Activated T-cell treated with anti-CD3 and anti-CD28 coated beads for 24 hours (primary cell): ENCODE results near the gene BMP2K.
A peak's percentile ranks its signal among the peaks of the same experiment; 100 is the strongest.

Source experiments
- DNase-seq: peaks from one replicate; pipeline ENCODE4 v3.0.0-alpha.2; 2020; ENCODE audit warnings: low read depth

BMP2K gene

DNA sequence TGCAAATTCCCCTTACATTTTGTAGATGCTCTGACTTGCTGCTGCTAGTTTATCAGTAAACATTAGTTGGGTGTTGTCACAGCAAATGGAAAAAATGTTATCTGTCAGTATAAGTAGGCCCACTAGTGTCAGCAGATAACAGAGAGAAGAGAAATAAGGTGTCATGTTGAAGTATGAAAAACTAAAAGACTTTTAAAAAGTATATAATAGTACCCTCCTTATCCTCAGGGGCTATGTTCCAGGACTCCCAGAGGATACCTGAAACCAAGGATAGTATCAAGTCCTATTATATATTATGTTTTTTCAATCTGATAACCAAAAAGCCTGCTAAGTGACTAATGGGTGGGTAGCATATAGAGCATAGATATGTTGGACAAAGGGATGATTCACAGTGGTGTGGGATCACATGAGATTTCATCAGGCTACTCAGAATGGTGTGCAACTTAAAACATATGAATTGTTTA is 11.6 kb upstream of the BMP2K start:
- DNase-seq, result no peak

DNA sequence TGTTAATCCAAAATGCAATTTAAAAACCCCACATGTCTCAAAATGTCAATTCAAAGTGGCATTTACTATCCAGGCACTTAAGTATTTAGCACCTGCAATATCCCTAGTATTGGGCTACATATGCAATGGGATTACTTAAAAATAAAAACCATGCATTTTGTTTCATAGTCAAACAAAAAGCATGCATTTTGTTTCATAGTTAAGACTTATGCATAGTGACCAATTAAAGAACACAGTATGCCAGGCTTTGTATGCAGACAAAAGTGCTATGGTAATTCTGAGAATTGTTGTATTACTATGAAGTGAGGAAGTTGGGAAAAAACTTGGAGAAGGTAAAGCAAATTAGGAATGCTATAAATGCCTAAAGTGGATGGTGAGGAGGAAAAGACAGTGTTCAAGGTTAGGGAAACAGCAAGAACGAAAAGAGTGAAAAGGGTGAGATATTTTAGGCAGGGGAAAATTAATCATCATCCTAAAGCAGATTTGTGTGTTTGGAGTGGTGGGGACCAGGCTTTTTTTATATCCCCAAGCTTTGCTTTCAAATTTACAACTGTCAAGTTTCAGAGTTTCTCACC is 10.6 kb upstream of the BMP2K start:
- no peak for DNase-seq

DNA sequence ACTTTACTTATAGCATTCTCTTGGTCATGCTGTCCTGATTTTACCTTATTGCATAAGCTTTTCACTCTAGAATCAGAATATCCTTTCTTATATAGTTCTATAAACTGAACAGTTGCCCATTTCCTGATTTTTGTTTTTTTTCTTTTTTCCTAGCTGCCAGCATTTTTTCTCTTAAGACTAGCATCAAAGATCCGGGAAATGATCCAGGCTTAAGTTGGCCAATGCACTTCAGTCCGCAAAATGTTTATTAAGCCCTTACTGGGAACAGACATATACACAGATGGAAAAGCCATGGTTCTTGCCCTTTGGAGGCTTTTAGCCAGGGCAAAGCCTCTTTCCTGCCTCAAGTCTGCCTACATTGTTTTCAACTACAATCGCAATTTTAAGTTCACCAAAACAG is 10.1 kb upstream of the BMP2K start:
- DNase-seq, result no peak

DNA sequence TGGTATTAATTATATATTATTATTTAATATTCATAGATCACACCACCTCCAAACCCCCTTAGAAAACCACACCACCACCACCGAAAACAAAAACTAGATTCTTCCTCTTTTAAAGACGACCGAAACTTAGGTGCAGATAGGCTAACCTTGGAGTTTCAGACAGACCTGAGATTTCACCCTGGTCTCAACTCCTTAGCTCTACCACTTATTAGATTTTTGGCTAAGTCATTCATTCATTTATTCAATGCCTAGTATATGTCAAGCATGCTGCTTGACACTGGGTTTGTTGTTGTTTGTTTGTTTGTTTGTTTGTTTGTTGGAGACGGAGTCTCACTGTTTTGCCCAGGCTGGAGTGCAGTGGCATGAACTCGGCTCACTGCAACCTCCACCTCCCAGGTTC is 9.5 kb upstream of the BMP2K start:
- no peak for DNase-seq

DNA sequence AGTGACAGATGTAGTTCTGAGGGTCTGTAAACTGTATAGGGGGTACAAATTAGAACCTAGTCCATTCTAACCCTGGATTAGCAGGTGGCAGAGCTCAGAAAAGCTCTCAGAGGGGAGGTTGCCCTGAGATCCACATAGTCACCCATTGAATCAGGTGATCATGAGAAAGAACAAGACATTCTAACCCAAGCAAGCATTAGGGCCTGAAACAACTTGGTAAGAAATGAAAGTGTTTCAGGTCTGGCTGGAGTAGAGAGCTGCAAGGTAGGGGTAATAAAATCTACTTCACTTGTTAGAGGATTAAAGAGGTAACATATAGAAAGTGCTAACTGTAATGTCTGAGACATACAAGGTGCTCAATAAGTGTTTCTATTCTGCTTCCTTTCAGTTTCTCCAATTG is 8.8 kb upstream of the BMP2K start:
- DNase-seq, result no peak

DNA sequence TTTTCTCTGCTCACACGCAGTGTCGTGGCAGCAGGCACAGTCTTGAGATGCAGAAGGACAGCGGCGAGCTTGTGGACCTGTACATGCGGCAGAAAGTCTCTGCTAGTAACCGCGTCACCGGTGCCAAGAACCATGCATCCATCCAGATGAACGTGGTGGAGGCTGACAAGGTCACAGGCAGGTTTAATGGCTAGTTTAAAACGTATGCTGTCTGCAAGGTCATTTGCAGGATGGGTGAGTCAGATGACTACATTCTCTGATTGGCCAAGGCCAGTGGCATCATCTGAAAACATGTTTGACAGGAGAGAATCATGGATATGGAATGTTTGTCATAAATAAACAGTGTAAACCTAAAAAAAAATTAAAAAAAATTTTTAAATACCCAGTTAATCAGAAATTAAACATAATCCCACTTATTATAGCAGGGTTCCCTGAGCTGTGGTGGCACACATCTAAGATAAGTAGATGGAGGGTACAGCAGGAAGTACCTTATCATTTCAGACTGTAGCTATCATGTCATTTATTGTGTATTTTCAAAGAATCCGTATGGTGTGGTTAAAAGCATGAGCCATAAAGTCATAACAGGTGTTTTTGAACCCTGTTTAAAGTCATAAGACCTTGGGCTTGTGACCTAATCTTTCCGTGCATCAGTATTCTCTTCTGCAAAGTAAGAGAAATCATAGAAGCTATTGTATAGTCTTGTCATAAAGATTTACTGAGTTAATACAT is 7.5 kb upstream of the BMP2K start:
- no peak for DNase-seq

DNA sequence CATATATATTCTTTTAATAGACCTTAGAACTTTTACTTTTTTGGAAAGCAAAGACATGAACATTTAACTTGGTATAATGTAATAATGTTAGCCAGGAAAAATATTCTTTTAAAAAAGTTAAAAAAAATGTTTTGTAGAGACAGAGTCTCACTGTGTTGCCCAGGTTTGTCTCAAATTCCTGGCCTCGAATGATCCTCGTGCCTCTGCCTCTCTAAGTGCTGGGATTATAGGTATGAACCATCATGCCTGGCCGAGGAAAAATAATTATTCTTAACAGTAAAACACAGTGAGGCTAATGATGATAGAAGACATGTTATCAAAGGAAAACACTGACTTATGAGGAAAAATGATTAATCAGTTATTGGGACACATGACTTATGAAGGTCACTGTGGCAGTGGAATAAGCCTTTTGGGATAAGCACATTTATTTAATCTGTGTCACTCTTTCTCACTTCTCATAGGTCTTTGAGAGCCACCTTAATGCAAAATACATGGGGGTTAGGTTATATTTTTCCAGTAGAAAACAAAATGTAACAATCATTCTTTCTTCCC is 6.0 kb upstream of the BMP2K start:
- no peak for DNase-seq

DNA sequence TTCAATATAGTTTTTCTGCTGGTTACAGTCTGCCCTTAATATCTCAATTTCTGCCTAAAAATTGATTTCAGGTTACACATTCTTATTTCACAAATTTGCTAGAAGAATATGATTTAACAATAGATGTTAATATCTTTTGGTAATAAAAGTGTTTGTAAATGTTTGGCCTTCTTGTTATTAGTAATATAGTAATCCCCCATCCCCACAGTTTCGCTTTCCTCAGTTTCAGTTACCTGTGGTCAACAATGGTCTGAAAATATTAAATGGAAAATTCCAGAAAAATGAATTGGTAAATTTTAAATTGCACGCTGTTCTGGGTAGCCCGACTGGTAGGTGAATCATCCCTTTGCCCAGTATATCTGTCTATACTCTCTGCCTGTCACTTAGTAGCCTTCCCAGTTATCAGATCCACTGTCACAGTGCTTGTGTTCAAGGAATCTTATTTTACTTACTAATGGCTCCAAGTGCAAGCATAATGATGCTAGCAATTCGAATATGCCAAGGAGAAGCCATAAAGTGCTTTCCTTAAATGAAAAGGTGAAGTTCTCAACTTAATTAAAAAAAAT is 3.5 kb upstream of the BMP2K start:
- no peak for DNase-seq

DNA sequence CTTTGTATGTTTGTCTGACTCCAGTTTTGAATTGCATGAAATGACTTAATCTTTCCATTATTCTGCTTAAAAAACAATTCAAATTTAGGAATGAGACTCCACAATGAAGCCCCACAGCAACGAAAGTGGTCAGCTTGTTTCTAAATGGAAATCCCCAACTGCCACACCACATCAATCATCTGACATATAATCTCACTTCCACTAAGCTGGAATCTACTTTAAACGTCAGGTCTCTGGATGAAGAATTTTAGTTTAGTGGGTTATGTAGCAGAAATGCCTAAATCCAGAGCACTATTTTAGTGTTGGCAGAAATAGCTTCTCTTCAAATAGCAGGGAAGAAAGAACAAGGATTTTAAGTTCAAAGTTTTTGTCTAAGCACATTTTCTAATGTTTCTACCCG is 1.7 kb upstream of the BMP2K start:
- DNase-seq, result no peak

DNA sequence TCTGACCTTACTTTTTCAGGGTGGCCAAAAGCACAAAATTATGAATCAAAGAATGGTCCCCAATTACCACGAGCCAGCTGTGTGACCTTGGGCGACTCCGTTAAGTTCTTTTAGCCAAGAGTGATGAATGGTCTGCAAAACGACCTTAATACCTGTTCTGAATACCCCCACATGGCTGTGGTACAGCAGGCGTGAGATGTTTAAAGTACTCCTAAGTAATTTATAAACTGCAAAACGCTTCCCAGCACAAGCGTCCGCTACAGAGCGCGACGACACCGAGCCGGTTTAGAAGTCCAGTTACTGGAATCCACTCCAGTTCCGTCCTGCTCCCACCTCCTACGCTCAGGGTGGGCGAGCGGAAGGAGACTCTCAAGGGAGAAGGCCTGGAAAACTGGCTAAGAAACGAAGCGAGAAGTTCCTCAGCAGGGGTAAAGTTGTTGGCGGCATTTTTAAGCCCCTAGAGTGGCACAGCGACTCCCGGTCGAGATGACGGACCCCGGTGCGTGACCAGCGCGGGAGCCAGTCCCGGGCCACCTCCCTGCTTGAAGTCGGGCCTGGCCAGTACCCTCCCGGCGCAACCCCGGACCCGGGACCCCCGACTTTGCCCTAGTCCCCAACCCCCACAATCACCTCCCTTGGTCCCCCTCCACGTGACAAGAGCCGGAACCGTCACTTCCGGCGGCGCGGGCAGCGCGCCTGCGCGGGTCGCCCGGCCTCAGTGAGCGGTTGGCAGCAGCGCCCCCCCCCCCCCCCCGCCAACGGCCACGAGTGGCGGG is 659 bp upstream of the BMP2K start:
- peak; percentile 82 for DNase-seq

DNA sequence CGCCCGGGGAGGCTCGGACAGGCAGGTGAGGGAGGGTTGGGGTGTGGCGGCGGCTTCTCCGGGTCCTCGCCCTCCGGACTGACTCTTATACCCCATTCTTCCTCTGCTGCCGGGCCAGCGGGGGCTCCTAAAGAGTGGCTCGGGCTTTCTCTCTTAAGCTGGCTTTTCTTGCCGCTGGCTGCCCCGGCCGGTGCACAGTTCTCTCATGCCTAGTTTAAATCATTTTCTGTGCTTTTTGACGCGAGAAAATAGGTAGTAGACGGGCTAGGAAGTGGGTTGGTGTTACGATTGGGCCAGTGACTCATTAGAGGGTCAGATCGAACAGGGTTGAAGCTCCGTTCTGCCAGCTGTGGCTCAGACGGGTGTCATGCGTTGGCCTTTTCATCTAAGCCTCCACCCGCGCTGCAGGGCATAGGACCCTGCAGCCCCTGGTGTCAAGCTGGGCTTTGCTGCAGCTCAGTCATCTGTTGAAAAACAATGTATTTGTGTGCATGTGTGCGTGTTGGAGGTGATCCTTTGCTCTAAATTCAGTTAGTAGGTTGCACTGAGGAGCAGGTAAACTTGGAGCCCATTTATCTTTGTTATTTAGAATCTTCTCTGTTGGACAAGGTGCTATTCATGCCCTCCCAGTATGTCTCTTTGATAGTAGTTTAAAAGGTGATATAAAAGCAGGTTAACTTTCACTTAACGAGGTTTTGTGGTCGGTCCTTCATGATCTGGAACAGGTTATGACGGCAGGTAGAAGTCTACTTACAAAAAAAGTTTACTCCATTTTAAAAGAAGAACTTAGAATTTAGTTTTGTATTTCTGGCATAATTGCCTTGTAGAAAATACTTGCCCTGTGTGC is 802 bp downstream of the BMP2K start:
- DNase-seq, result peak; percentile 36

DNA sequence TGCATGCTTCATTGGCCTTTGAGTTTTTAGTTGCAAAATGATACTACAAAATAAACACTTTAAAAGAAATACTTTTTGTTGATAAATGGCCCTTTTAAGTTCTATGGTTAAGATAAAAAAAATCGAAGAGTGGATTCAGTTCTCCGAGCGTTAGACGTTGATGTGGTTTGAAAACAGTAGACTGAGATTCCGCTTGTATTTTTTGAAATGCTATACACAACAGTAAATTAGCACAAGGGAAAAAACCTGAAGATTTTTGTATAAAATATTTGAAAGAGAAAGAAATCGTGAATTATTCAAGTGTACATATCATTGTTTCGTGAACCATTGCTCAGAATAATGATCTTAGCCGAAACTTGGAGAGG is 1.4 kb downstream of the BMP2K start:
- no peak for DNase-seq

DNA sequence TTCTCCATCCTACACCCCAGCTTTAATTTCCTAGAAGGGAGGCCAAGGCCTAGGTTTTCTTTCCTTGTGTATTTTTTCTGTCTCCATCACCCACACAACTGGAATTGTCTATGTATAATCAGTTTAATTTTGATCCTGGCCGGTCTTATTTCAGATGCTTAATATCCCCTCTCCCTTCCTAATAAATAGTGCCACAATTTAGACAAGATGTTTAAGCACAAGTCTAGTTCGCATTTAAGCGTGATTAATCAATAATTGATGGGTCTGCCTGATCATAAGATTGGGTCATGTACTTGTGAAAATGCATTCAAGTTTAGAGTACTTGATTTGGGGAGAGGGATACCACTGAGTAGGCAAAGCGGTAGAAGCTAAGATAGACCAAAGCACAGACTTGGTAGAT is 2.4 kb downstream of the BMP2K start:
- no peak for DNase-seq

DNA sequence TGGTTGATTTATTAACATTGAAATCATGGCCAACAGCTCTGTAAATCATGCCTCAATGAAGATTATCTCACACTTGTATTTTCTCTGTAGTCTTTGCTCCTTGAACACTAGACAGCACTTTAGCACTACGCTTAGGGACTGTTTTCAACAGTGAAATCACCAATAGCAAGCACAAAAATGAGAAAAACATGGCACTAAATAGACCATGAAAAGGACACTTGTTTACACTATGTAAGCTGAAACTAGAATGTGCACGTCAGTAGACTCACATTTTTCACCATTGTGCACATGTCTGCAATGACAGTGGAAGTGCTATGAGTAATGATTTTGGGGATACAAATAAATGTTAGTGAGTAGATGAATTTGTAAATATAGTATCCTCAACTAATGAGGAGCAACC is 3.1 kb downstream of the BMP2K start:
- DNase-seq, result no peak

DNA sequence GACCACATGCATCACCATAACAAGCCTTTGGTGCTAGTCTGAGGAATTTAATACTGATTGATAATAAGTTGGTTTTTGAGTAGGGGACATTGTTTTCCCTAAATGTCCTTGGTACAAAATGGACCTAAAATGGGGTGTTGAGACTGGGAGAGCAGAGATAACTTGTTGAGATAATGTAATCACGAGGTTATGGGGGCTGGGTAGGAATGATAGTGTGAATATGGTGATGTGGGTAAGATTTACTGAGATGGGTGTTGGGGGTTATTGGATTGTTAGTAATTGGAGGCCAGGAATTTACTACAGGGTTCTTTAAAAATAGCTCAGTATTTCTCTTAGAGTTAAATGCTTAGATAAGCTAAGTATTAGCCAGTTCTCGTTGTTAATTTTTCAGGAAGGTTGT is 3.9 kb downstream of the BMP2K start:
- DNase-seq, result no peak

DNA sequence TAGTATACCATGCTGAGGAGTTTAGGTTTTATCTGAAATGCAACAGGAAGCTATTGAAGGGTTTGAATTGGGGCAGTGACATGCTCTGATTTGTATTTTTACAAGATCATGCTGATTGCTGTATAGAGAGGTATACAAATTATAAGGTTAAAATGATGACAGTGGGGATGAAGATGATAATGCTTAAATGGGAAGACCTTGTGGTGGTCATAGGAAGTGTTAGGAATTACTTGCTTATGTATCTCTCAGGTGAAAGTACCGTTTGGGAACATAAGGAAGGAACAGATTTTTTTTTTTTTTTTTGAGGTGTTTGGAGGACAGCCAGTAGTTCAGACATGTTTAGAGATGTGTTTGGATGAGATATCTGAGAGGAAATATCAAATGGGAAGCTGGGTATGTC is 5.0 kb downstream of the BMP2K start:
- no peak for DNase-seq

DNA sequence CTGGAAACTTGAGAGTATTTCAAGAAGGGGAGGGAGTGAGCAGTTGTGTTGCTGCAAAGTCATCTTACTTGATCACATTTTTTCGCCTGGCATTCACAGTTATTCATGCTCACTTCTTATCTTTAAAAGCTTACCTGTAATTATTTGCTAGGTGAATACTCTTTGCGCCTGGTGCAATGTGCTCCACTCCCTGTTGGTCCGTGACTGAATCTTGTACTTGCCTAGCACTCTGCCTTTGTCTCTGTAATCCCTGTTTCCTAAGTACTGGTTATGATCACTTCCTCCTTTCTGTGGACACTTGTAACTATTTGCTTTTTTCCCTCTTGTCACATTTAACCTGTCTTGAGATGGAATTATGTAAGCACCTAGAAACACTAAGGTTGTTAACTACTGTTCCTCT is 5.8 kb downstream of the BMP2K start:
- DNase-seq, result no peak

DNA sequence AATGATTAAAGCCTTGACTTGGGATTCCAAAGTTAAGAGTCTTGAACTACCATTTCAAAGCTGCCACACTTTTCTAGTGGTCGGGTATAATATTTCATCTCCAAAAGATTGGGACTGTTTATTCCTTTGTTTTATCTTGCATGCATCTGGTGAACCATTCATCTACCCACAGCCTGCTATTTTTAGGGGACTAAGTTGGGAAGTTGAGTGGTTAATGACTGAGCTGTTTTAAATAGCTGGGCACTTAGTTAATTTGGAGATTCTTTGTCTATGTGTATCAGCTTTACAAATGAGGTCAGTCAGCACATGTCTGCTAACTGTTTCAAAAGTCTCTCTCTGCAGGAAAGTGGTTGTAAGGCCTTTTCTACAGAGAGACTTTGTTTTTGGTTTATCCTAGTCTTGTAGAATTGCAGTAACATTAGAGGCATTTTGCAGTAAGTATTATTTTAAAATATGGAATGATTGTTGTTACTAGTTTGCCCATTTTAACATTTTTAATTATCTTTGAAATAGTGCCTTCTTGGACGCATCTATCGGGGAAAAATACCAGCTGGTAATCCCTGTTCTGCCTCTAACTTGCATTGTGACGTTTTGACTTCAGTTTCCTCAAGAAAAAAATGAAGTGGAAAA is 8.2 kb downstream of the BMP2K start:
- no peak for DNase-seq

DNA sequence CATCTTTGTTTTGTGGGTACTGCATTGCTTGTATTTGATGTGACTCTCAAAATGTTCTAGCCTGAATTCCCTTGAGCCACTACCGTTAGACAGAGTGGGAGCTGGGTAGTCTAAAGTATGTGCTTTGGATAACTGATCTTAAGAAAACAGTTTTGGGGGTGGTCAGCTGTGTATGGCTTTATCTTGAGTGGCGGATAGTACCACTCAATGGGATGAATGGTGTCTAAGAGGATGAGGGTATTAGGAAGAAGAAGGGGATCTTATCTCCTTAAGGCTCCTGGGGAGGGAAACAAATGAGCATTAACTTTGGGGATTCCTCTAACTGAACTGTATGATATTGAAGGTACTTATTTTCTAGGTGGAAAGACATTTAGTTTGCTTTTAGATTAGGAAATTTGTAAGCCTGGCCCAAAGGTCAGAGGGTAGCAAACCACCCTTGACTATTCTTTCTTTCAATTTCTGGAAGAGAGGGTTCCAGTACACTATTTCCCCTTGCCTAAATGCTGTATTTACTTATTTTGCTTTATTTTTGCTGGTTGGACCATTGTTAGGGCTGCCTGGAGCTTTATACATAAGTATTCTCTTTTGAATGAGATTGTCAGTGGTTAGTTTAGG is 11.3 kb downstream of the BMP2K start:
- DNase-seq, result no peak

DNA sequence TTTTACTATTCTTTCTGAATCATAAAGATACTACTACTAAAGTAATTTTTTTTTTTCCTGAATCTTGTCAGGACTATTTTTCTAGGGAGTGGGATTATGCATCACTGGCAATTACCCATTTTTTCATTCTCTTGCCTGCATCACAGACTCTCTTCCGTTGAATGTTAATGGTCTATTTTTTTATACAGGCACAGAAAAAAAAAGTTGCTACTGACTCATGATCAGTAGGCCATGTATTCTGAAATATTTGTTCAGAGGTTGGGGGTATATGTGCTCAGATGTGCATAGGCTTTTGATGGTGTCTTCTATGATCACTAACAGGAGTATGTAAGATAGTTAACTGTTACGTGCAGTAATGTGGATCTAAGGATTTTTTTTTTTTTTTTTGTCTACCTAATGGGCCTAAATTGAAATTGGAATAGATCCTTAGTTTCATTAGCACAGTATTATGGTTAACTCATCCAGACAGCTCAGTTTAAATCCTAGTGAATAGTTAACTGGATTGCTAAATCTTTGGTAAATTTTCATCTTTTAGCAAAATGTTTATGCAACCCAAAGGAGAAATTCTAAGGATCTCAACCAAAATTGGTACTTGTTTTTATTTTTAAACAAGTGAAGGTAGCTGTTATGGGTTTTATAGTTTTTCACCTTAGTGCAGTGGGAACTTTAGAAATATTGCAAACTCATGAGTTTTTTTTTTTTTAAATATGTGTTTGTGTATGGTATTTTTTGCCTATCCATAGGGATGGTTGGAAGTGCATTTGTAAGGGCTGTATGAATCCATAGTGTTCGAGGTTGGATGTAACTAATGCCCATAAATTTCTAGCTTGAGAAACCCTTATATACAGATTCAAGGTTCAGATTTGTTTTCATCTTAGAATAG is 12.1 kb downstream of the BMP2K start:
- no peak for DNase-seq
